Spleen (tissue), 11 donors: Measurements from ENCODE around the gene STPG1. TPM values are rescaled to one million over a fixed set of nuclear protein-coding genes. Genes with fewer than 3 reads are reported as not detected.

Experiments used
- DNase-seq: peaks from one replicate; pipeline ENCODE4 v3.0.0-alpha.2; 2020
- H3K27ac ChIP-seq, 8 donors: fragments of 200-600 bp; sonication (generic) in 7 of 8; 1 replicate in 4 of 8; 2 replicates in 4 of 8; pipeline versions ENCODE4 v1.5.0 to v1.8.0; 2016 to 2021; ENCODE audit warnings: inconsistent platforms in 4 of 8, mild to moderate bottlenecking in 4 of 8, moderate library complexity in 1 of 8
- H3K27me3 ChIP-seq, 7 donors: fragments of 200-600 bp; sonication (generic) in 6 of 7; replicated peaks in 1 of 7; 1 replicate in 4 of 7; 2 replicates in 3 of 7; pipeline versions ENCODE4 v1.5.0 to v1.8.0; 2016 to 2021; ENCODE audit warnings: inconsistent platforms in 3 of 7, mild to moderate bottlenecking in 1 of 7
- H3K36me3 ChIP-seq, 6 donors: fragments of 200-600 bp; sonication (generic) in 5 of 6; 1 replicate in 4 of 6; 2 replicates in 2 of 6; pipeline versions ENCODE4 v1.5.0 to v1.8.0; 2016 to 2021; ENCODE audit warnings: inconsistent platforms in 2 of 6
- H3K4me1 ChIP-seq, 6 donors: fragments of 200-600 bp; sonication (generic) in 5 of 6; 1 replicate in 3 of 6; 2 replicates in 3 of 6; pipeline versions ENCODE4 v1.5.0 to v1.8.0; 2016 to 2021; ENCODE audit warnings: inconsistent platforms in 3 of 6
- H3K4me3 ChIP-seq, 8 donors: fragments of 200-600 bp; sonication (generic) in 7 of 8; 1 replicate in 4 of 8; 2 replicates in 4 of 8; pipeline versions ENCODE4 v1.5.0 to v1.8.0; 2016 to 2021; ENCODE audit warnings: inconsistent platforms in 4 of 8, mild to moderate bottlenecking in 4 of 8, moderate library complexity in 2 of 8
- H3K9me3 ChIP-seq, 8 donors: fragments of 200-600 bp; sonication (generic) in 7 of 8; 1 replicate in 4 of 8; 2 replicates in 4 of 8; pipeline versions ENCODE4 v1.5.0 to v1.8.0; 2016 to 2021; ENCODE audit warnings: inconsistent platforms in 4 of 8
- POLR2A ChIP-seq, 3 donors: fragments of 450-650 bp; IDR thresholded peaks; one replicate each; pipeline ENCODE4 v1.5.1; 2017; ENCODE audit warnings: antibody characterized with exemption in 3 of 3, mild to moderate bottlenecking in 1 of 3
- POLR2AphosphoS5 ChIP-seq, 3 donors: sonication (generic); formaldehyde crosslinking; IDR thresholded peaks; one replicate each; pipeline ENCODE4 v1.5.1; 2017; ENCODE audit warnings: antibody characterized with exemption in 3 of 3
- WGBS, 5 donors: extraction: QIAGEN DNeasy Blood & Tissue Kit in 3 of 5; methylation state at CpG; one replicate each; pipeline versions ENCODE4 v1.1.5 to v1.1.7; 2013 to 2018; 5-methylcytosine and 5-hydroxymethylcytosine counted together
- intact Hi-C: fragments of 100-400 bp; cut with DNase I; formaldehyde crosslinking; loops from one replicate; pipeline ENCODE4 v1.15.0; 2023; ENCODE audit warnings: low total_unique reads
- polyA plus RNA-seq, 3 donors: library from polyadenylated mRNA; stranded (reverse); fragments of 200-250 nt; gene quantifications; one replicate each; pipeline ENCODE4 v1.2.1, GENCODE V29; 2013
- total RNA-seq, 7 donors: library from RNA; depleted of rRNA in 3 of 7; stranded (reverse); fragments of >200 nt in 3 of 7; fragmentation: NEBNext Ultra II Directional in 4 of 7; extraction: Animal tissue kit (Norgen Biotek cat#: 25700) in 4 of 7; gene quantifications; one replicate each; pipeline versions ENCODE4 v1.1.0 to v1.2.1, GENCODE V29; 2016 to 2021
- TF ChIP-seq, protein P1 (sequence below), 11 experiments: fragments of 200-600 bp in 7 of 11; fragments of 450-650 bp in 4 of 11; sonication (generic) in 4 of 11; IDR thresholded peaks in 8 of 11; conservative IDR thresholded peaks in 3 of 11; 1 replicate in 7 of 11; 2 replicates in 4 of 11; pipeline versions ENCODE4 v1.4.0 to v1.8.0; 2016 to 2021; ENCODE audit warnings: antibody characterized with exemption in 11 of 11, inconsistent platforms in 4 of 11, mild to moderate bottlenecking in 1 of 11
- donor health status: healthy with polysubstance abuse.
- donor health status: DM: no; HTN: no; CAD: no; lungs with moderate emphysema.
- donor health status: DM: no; HTN: no; CAD: no.
- donor health status: Bipolar disorder and iron deficiency.
- donor health status: healthy.
- donor health status: DM: no; HTN: no; CAD: no.
- donor health status: DM: yes; HTN: yes; CAD: no.

Gene STPG1
- total and polyA plus RNA-seq, 10 donors: 1.5 to 5.8 (median 3.7) TPM

DNA sequence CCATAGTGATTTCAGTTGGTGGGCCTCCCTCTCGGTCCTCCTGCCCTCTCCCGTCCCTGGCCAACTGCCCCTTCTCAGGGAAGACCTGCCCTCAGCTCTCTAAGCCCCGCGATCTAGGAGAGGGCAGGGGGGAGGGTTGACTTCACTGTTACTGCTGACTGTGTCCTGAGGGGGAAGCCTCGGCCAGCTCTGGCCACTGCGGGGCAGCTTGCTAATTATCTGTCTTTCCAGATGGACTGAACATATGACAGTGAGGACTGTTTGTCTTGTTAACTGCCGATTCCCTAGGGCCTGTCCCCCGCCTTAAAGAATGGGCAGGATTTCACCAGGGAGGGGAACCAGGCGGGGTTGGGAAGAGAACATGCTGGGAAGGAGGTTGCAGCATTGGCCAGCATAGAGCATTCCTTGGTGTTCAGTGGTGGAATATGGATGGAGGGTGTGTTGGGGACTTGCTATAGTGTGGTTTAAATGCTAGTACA, 24.9 kb upstream of the STPG1 start:
- no peaks in the 10 kb centered on the region for H3K4me1 ChIP-seq
- intact Hi-C loops: no loop called here
- no peaks in the 10 kb centered on the region for H3K27me3 ChIP-seq
- no peaks in the 10 kb centered on the region for H3K9me3 ChIP-seq
- TF ChIP-seq POLR2AphosphoS5 (IDR thresholded peaks at IDR 0.05) (no peak), POLR2A (IDR thresholded peaks at IDR 0.05) (no peak)
- TF ChIP-seq, protein P1, sequence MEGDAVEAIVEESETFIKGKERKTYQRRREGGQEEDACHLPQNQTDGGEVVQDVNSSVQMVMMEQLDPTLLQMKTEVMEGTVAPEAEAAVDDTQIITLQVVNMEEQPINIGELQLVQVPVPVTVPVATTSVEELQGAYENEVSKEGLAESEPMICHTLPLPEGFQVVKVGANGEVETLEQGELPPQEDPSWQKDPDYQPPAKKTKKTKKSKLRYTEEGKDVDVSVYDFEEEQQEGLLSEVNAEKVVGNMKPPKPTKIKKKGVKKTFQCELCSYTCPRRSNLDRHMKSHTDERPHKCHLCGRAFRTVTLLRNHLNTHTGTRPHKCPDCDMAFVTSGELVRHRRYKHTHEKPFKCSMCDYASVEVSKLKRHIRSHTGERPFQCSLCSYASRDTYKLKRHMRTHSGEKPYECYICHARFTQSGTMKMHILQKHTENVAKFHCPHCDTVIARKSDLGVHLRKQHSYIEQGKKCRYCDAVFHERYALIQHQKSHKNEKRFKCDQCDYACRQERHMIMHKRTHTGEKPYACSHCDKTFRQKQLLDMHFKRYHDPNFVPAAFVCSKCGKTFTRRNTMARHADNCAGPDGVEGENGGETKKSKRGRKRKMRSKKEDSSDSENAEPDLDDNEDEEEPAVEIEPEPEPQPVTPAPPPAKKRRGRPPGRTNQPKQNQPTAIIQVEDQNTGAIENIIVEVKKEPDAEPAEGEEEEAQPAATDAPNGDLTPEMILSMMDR (IDR thresholded peaks at IDR 0.05 in 8 of 11, conservative IDR thresholded peaks at IDR 0.05 in 3 of 11): no peak
- H3K4me3 ChIP-seq: no peak overlapping the region
- H3K27ac ChIP-seq: no peak overlapping the region
- 75 to 85% (median 77%) methylated on average over 9 of the region's 9 CpGs for WGBS, 5 donors
- no peak for DNase-seq
- peaks cover 0 to 65% (median 27%) of the 10 kb centered on the region in 6 donors for H3K36me3 ChIP-seq

DNA sequence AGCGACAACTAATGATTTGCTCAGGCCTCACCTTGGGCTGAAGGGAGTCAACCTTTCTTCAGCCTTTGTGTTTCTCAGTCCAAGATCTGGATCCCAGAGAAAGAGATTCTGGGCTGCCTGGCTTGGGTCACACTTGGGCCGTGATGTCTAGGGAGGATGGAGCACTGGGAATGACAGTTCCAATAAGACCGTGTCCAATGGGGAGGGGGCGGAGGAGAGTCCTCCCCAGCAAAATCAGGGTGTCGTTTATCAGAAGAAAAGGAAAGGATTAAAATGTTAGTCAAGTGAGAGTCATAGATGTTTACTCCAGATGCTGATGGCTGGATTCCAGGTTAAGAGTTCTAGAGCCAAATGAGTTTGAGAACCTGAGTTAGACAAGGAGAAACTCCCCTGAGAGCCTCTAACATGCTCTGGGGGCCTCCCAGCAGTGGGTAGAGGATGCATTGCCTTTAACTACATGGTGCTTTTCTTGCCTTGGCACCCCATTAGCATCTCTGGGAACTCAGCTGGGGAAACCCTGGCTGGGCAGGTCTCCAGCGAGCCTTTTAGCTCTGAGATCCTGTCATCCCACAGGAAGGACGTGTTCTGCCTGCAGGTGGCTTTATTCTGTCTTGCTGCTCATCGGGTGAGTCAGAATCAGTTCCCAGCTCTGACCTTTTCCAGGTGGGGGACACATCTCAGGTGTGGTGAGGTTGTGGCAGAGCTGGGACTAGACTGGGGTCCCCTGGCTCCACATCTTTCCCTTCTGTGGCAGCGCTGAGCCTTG, 24.2 kb upstream of the STPG1 start:
- Histone ChIP-seq H3K36me3 (peaks cover 0 to 65% (median 26%) of the 10 kb centered on the region in 6 donors), H3K9me3 (no peaks in the 10 kb centered on the region), H3K27me3 (no peaks in the 10 kb centered on the region), H3K4me1 (no peaks in the 10 kb centered on the region), H3K27ac (no peak overlapping the region), H3K4me3 (no peak overlapping the region)
- no peak for DNase-seq
- TF ChIP-seq, protein P1 (IDR thresholded peaks at IDR 0.05 in 8 of 11, conservative IDR thresholded peaks at IDR 0.05 in 3 of 11): no peak
- no peak for TF ChIP-seq POLR2AphosphoS5 (IDR thresholded peaks at IDR 0.05)
- no peak for TF ChIP-seq POLR2A (IDR thresholded peaks at IDR 0.05)
- intact Hi-C loops: no loop called here
- 90 to 95% (median 93%) methylated on average over 7 to 9 of the region's 9 CpGs for WGBS, 5 donors

DNA sequence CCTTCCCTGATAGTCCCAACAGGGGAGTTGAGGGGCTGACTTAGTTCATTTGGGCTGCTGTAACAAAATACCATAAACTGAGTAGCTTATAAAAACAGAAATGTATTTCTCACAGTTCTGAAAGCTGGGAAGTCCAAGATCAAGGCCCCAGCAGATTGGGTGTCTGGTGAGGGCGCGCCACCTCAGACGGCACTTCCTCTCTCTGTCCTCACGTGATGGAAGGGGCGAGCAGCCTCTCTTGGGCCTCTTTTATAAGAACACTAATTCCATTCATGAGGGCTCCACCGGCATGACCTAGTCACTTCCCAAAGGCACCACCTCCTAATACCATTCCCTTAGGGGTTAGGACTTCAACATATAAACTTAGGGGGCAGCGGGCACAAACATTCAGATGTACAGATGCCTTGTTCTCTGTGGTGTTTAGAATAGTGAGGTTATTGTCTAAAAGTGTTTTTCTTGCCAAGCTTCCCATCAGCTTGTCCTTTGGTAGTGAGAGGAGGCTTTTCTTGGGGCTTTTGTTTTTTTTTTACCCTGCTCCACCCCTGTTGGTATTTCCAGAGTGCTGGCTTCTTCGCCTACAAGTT, 22.3 kb upstream of the STPG1 start:
- TF ChIP-seq POLR2A (IDR thresholded peaks at IDR 0.05): no peak
- TF ChIP-seq, protein P1 (IDR thresholded peaks at IDR 0.05 in 8 of 11, conservative IDR thresholded peaks at IDR 0.05 in 3 of 11): no peak
- TF ChIP-seq POLR2AphosphoS5 (IDR thresholded peaks at IDR 0.05): no peak
- peaks cover 0 to 54% (median 12%) of the 10 kb centered on the region in 6 donors for H3K36me3 ChIP-seq
- no peaks in the 10 kb centered on the region for H3K4me1 ChIP-seq
- intact Hi-C loops: no loop called here
- no peak for DNase-seq
- H3K9me3 ChIP-seq: no peaks in the 10 kb centered on the region
- no peaks in the 10 kb centered on the region for H3K27me3 ChIP-seq
- WGBS, 5 donors: 77 to 90% (median 80%) methylated on average over 7 to 8 of the region's 8 CpGs
- H3K27ac ChIP-seq: no peak overlapping the region
- no peak overlapping the region for H3K4me3 ChIP-seq

DNA sequence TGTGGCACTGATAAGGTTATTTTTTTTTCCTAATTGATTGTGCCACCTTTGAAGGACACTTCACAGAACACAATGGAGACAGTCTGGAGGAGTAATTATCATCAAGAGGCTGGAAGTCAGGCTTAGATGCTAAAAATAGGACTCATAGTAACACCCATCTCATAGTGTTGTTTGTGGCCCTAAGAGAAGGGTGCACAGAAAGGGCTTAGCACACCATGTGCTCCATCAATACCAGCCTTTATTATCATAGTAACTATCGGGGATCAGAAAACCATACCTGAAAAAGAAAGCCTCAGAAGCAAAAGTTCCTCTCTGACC, 13.9 kb upstream of the STPG1 start:
- no peaks in the 10 kb centered on the region for H3K27me3 ChIP-seq
- H3K9me3 ChIP-seq: no peaks in the 10 kb centered on the region
- DNase-seq: no peak
- intact Hi-C loops: no loop called here
- H3K4me3 ChIP-seq: no peak overlapping the region
- TF ChIP-seq POLR2A (IDR thresholded peaks at IDR 0.05): no peak
- no peak overlapping the region for H3K27ac ChIP-seq
- WGBS, 5 donors: 65 to 92% (median 81%) methylated on average over 1 of the region's 1 CpG
- peaks cover 0 to 7% (median 0%) of the 10 kb centered on the region in 6 donors for H3K4me1 ChIP-seq
- H3K36me3 ChIP-seq: peaks cover 0 to 70% (median 10%) of the 10 kb centered on the region in 6 donors
